ENCODE results near the gene TUFM. TPM values are rescaled to one million over a fixed set of nuclear protein-coding genes. Genes with fewer than 3 reads are reported as not detected.
"Not testable (repeated sequence)": the region's sequence is repeated elsewhere in the genome, so short reads cannot be mapped to it uniquely, and the experiment has no call there.

The TUFM gene
- total RNA-seq, 1 experiment from 2014 or later: 159 TPM

GRCh38 chr16:28838558-28838918 lies 7.6 kb downstream of the TUFM start:
- no peak for DNase-seq (ENCODE audit: low spot score)

DNA sequence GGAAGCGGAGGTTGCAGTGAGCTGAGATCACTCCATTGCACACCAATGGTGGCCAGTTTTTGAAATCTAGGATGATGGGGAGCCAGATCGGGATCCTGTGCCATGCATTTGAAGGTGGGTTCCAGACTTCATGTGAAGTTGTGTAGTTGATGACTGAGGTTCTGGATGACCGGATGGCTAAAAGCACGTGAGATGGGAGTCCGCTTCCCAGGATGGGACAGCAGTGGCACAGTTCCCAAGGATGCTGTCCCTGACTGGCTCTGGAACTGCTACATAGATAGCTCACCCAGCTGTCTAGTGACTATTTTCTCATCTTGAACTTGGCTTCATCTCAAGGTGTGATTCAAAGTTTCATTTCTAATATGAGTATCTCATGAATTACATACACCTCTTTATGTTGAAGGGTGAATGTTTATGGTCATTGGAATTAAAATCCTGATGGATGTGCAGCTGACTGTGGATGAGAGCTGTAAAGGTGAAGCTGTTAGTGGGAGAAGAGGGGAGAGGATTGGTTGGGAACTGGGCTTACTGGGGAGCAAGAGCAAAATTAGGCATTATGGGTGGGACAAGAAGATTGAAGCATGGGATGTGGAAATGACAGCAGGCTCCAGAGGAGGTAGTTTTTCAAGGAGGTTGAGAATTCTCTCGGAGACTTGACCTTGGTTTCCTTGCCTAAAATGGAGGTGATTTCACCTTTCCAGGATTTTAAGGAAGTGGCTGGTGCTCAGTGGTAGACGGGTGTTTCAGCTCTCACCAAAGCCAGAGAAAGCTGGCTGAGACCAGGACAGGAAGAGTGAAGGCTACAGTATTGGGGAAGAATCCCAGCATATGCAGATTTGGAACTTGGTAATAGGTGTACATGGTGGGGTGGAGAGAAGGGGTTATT lies 8.2 kb downstream of the TUFM start:
- no peak for DNase-seq (ENCODE audit: low spot score)

- DNase-seq (ENCODE audit: low spot score): no peak
Measured at GRCh38 chr16:28836761-28837064, 9.4 kb downstream of the TUFM start.

- DNase-seq (ENCODE audit: low spot score): no peak
Measured at GRCh38 chr16:28835864-28836760, 10.0 kb downstream of the TUFM start.

DNA sequence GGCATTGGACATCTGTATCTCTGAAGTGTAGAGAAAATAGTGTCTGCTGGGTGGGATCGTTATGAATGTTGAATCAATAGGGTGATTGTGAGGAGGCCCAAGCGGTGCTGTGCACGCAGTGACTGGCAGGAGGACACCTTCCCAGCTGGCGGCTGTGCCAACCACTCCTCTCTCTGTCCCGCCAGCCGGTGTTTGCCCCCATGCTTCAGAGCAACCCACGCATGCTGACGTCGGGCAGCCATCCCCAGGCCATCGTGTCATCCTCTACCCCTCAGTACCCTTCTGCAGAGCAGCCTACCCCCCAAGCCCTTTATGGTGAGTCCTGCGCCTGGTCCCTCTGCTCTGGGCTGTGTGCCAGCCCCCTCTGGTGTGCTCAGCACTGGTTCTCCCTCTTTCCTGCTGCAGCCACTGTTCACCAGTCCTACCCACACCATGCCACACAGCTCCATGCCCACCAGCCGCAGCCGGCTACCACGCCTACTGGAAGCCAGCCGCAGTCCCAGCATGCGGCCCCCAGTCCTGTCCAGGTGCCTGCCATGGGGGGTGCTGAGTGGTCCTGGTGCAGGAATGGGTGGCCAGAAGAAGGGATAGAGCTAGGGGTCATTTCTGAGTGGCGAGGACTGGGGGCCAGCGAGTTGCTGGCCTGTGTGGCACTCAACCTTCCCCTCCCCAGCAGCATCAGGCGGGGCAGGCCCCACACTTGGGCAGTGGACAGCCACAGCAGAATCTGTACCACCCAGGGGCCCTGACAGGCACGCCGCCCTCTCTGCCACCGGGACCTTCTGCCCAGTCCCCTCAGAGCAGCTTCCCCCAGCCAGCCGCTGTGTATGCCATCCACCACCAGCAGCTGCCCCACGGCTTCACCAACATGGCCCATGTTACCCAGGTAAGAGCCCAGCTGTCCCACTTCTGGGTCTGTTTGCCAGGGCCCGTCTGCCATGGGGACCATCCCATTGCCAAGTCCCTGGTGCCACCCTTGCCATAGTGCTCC lies 11.0 kb downstream of the TUFM start:
- no peak for DNase-seq (ENCODE audit: low spot score)

DNA sequence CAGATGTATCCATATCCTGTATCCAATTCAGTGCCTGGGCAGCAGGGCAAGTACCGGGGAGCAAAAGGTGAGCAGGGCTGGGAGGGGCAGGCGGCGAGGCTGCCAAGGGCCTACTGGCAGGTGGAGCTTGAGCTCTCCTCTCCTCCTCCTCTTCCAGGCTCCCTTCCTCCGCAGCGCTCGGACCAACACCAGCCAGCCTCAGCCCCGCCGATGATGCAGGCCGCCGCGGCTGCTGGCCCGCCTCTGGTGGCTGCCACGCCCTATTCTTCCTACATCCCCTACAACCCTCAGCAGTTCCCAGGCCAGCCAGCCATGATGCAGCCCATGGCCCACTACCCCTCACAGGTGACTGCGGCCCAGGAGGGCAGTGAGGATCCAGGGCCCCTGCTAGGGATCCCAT lies 11.8 kb downstream of the TUFM start:
- DNase-seq (ENCODE audit: low spot score): no peak

DNA sequence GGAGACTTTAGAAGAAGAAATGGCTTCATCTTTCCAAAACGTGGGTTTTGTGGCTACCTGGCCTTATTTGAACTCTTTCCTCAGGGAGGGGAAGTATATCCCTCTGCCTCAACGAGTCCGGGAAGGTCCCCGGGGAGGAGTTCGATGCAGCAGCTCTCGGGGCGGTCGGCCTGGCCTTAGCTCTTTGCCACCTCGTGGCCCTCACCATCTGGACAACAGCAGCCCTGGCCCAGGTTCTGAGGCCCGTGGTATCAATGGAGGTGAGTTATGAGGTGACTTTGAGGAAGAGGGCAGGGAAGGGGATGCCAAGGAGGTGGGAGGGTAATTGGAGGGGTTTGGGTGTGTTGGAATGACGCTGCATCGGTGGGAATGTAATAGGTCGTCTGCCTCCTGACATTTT lies 15.6 kb downstream of the TUFM start:
- no peak for DNase-seq (ENCODE audit: low spot score)

GRCh38 chr16:28829747-28830146 lies 16.4 kb downstream of the TUFM start:
- DNase-seq (ENCODE audit: low spot score): no peak

DNA sequence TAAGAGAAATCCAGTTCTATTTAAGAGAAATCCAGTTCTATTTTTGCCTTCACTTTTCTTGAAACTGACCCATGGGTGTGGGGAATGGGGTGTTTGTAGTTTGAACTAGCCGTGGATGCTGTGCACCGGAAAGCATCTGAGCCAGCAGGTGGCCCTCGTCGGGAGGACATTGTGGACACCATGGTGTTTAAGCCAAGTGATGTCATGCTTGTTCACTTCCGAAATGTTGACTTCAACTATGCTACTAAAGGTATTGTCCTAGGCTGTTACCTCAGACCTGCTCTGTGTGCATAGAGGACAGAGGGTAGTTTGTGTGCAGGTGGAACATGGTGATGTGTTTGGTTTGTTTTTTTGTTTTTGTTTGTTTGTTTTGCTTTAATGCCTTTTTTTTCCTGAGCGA lies 20.0 kb downstream of the TUFM start:
- no peak for DNase-seq (ENCODE audit: low spot score)

GRCh38 chr16:28824717-28824973 lies 21.5 kb downstream of the TUFM start:
- DNase-seq (ENCODE audit: low spot score): no peak

- peak; percentile 97 for DNase-seq (ENCODE audit: low spot score)
Measured at GRCh38 chr16:28823873-28824716, 22.1 kb downstream of the TUFM start.

- DNase-seq (ENCODE audit: low spot score): no peak
Measured at GRCh38 chr16:28823291-28823872, 22.8 kb downstream of the TUFM start.

DNA sequence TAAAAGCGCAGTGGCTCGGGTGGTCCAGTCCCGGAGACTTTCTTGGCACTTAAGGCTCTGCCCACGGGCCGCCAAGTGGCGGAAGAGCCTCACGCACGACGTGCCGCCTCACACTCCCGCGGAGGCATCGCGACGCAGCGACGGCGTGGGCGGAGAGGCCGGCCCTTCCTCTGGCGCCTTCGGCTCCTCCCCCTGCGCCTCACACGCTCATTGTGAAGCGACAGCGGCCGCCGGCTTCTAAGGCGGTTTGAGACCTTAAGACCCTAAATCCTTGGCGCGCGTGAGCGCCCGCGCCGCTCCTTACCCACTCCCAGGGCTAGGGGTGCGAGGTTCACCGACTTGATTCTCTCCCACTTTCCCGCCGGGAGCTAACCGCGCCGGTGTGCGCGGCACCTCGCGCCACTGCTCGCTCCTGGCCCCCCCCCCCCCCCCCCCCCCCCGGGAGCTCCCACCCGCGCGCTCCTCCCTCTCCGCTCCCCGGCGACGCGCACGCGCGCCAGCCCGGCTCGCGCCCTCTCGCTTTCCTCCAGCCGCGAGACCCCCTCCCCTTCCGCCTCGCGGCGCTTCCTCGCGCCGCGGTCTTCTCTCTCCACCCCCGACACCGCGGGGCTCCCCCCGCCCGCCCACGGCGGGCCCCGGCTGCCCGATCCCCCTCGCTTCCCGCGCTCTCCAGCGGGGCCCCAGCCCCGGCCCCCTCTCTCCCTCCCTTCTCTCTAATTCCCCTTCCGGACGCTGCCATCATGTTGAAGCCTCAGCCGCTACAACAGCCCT lies 23.4 kb downstream of the TUFM start, which contains the start of gene ATXN2L:
Gene ATXN2L, plus strand, starts transcription at position 480 of the 771 bp plus-strand sequence. Its CDS starts 261 bp downstream, at position 741.
- peak; percentile 91 for DNase-seq (ENCODE audit: low spot score)

- no peak for DNase-seq (ENCODE audit: low spot score)
Measured at GRCh38 chr16:28821874-28822519, 24.2 kb downstream of the TUFM start.

- not testable (repeated sequence) for DNase-seq (ENCODE audit: low spot score)
Measured at GRCh38 chr16:28820546-28820945, 25.6 kb downstream of the TUFM start.

GRCh38 chr16:28820016-28820415 lies 26.1 kb downstream of the TUFM start:
- DNase-seq (ENCODE audit: low spot score): no peak

GRCh38 chr16:28807445-28808120 lies 38.6 kb downstream of the TUFM start:
- DNase-seq (ENCODE audit: low spot score): not testable (repeated sequence)

GRCh38 chr16:28802235-28803019 lies 43.7 kb downstream of the TUFM start:
- peak; percentile 74 for DNase-seq (ENCODE audit: low spot score)
